Ovary (tissue), 9 donors: ENCODE measurements around the gene HACD2. TPM values are rescaled to one million over a fixed set of nuclear protein-coding genes. Genes with fewer than 3 reads are reported as not detected.
A peak's percentile ranks its signal among the peaks of the same experiment; 100 is the strongest.
"Not testable (repeated sequence)": the region's sequence is repeated elsewhere in the genome, so short reads cannot be mapped to it uniquely, and the experiment has no call there.

ENCODE experiments used
- DNase-seq, 5 donors: peaks; one replicate each; pipeline ENCODE4 v3.0.0-alpha.2; 2019 to 2020
- H3K27ac ChIP-seq, 2 donors: fragments of 200-600 bp; one replicate each; pipeline versions ENCODE4 v1.5.1 to v1.8.0; 2019 to 2022
- H3K27me3 ChIP-seq: fragments of 200-600 bp; one replicate; pipeline ENCODE4 v1.8.0; 2022
- H3K36me3 ChIP-seq: fragments of 200-600 bp; sonication (generic); one replicate; pipeline ENCODE4 v1.5.1; 2019
- H3K4me1 ChIP-seq: one replicate; pipeline ENCODE4 v1.8.1; 2013; ENCODE audit warnings: mild to moderate bottlenecking, moderate library complexity; ENCODE audit not compliant: insufficient read depth
- H3K4me3 ChIP-seq: fragments of 200-600 bp; sonication (generic); one replicate; pipeline ENCODE4 v1.5.1; 2017
- H3K9me3 ChIP-seq, 2 donors: fragments of 200-600 bp in 1 of 2; sonication (generic) in 1 of 2; one replicate each; pipeline versions ENCODE4 v1.5.1 to v1.8.1; 2013 to 2019; ENCODE audit warnings: mild to moderate bottlenecking in 1 of 2, moderate library complexity in 1 of 2
- CTCF ChIP-seq, 3 donors: fragments of 450-650 bp in 2 of 3; fragments of 200-600 bp in 1 of 3; IDR thresholded peaks; one replicate each; pipeline versions ENCODE4 v1.5.1 to v1.8.0; 2016 to 2022; ENCODE audit warnings: antibody characterized with exemption in 3 of 3, mild to moderate bottlenecking in 1 of 3
- EP300 ChIP-seq: sonication (generic); formaldehyde crosslinking; IDR thresholded peaks from one replicate; pipeline ENCODE4 v1.6.1; 2017; ENCODE audit warnings: antibody characterized with exemption
- POLR2A ChIP-seq: fragments of 450-650 bp; IDR thresholded peaks from one replicate; pipeline ENCODE4 v1.6.1; 2017; ENCODE audit warnings: antibody characterized with exemption, mild to moderate bottlenecking, moderate library complexity
- WGBS, 3 donors: extraction: QIAGEN DNeasy Blood & Tissue Kit in 1 of 3; methylation state at CpG; one replicate each; pipeline versions ENCODE4 v1.1.5 to v1.1.7; 2013 to 2017; 5-methylcytosine and 5-hydroxymethylcytosine counted together
- intact Hi-C, 4 donors: fragments of 100-400 bp; cut with DNase I; formaldehyde crosslinking; loops; one replicate each; pipeline versions ENCODE4 v1.11.0 to v1.15.1; 2022 to 2023
- polyA plus RNA-seq, 2 donors: library from polyadenylated mRNA; stranded (reverse); fragments of 200-250 nt in 1 of 2; fragments of 350-450 nt in 1 of 2; fragmentation: Illumina TruSeq in 1 of 2; extraction: RNeasy Lipid Tissue Mini Kit (QIAGEN cat#74804) in 1 of 2; gene quantifications; one replicate each; pipeline ENCODE4 v1.2.3, GENCODE V29; 2013 to 2014
- total RNA-seq, 7 donors: library from RNA; depleted of rRNA in 2 of 7; stranded (reverse); fragments of >200 nt in 2 of 7; fragmentation: NEBNext Ultra II Directional in 3 of 7; extraction: Animal tissue kit (Norgen Biotek cat#: 25700) in 3 of 7; gene quantifications; one replicate each; pipeline versions ENCODE4 v1.1.0 to v1.2.4, GENCODE V29; 2016 to 2023
- donor health status: DM: no; HTN: no; CAD: no; lungs with moderate emphysema.
- donor health status: DM: no; HTN: no; CAD: no.
- donor health status: Bipolar disorder and iron deficiency.
- donor health status: DM: yes; HTN: yes; CAD: no.
- donor health status: DM: no; HTN: no; CAD: no.
- donor health status: DM: yes; HTN: yes; CAD: no.

Gene HACD2
- total and polyA plus RNA-seq, 9 donors: 12.6 to 33.2 (median 20.9) TPM

GRCh38 chr3:123489400-123490004 is 95.4 kb downstream of the HACD2 start:
- H3K27ac ChIP-seq: no peak overlapping the region
- H3K4me1 ChIP-seq: peaks cover 2% of the 10 kb centered on the region
- H3K9me3 ChIP-seq: no peaks in the 10 kb centered on the region
- no peak overlapping the region for H3K4me3 ChIP-seq
- no peak for TF ChIP-seq EP300
- TF ChIP-seq POLR2A: no peak
- peak; percentile 88 to 93 (median 93) for TF ChIP-seq CTCF (IDR thresholded peaks at IDR 0.05)
- H3K36me3 ChIP-seq: no peaks in the 10 kb centered on the region
- peak; percentile 66 to 88 (median 86) for DNase-seq
- no peaks in the 10 kb centered on the region for H3K27me3 ChIP-seq
- intact Hi-C loops: loop anchor here (1.0 to 10.0 kb wide), 4 partner anchors 75 to 162 kb away; no protein-coding TSS in a partner anchor
- WGBS, 3 donors: 2 to 4% (median 2%) methylated on average over 8 of the region's 8 CpGs

GRCh38 chr3:123488645-123489347 is 96.1 kb downstream of the HACD2 start:
- H3K4me1 ChIP-seq: peaks cover 2% of the 10 kb centered on the region
- H3K27ac ChIP-seq: no peak overlapping the region
- 63 to 72% (median 66%) methylated on average over 5 of the region's 5 CpGs for WGBS, 3 donors
- TF ChIP-seq EP300 (no peak), POLR2A (no peak), CTCF (IDR thresholded peaks at IDR 0.05) (no peak)
- no peaks in the 10 kb centered on the region for H3K27me3 ChIP-seq
- H3K4me3 ChIP-seq: no peak overlapping the region
- intact Hi-C loops: loop anchor here (1.0 to 5.0 kb wide), 3 partner anchors 159 to 161 kb away; no protein-coding TSS in a partner anchor
- DNase-seq: no peak
- no peaks in the 10 kb centered on the region for H3K9me3 ChIP-seq
- H3K36me3 ChIP-seq: no peaks in the 10 kb centered on the region

GRCh38 chr3:123487063-123487462 is 97.8 kb downstream of the HACD2 start:
- DNase-seq, H3K4me3 ChIP-seq, H3K9me3 ChIP-seq, H3K36me3 ChIP-seq, H3K4me1 ChIP-seq, H3K27me3 ChIP-seq, H3K27ac ChIP-seq: not testable (repeated sequence)
- intact Hi-C loops: loop anchor here in 1 of 4 donors (5.0 kb wide), 1 partner anchor 160 kb away; no protein-coding TSS in a partner anchor
- 47 to 72% (median 57%) methylated on average over 8 of the region's 8 CpGs for WGBS, 3 donors

- no peak for DNase-seq
- no peaks in the 10 kb centered on the region for H3K36me3 ChIP-seq
- WGBS, 3 donors: 89 to 97% (median 94%) methylated on average over 7 of the region's 7 CpGs
- H3K27me3 ChIP-seq: no peaks in the 10 kb centered on the region
- TF ChIP-seq CTCF (IDR thresholded peaks at IDR 0.05): no peak
- TF ChIP-seq EP300: no peak
- TF ChIP-seq POLR2A: no peak
- H3K27ac ChIP-seq: no peak overlapping the region
- intact Hi-C loops: loop anchor here in 1 of 4 donors (5.0 kb wide), 1 partner anchor 159 kb away; no protein-coding TSS in a partner anchor
- no peaks in the 10 kb centered on the region for H3K9me3 ChIP-seq
- peaks cover 2% of the 10 kb centered on the region for H3K4me1 ChIP-seq
- no peak overlapping the region for H3K4me3 ChIP-seq
Measured at GRCh38 chr3:123486460-123486859, 98.4 kb downstream of the HACD2 start.

- H3K36me3 ChIP-seq: no peaks in the 10 kb centered on the region
- intact Hi-C loops: loop anchor here in 1 of 4 donors (5.0 kb wide), 1 partner anchor 158 kb away; no protein-coding TSS in a partner anchor
- 87 to 97% (median 89%) methylated on average over 4 of the region's 4 CpGs for WGBS, 3 donors
- peaks cover 2% of the 10 kb centered on the region for H3K4me1 ChIP-seq
- no peak for TF ChIP-seq EP300
- TF ChIP-seq POLR2A: no peak
- no peak for TF ChIP-seq CTCF (IDR thresholded peaks at IDR 0.05)
- no peaks in the 10 kb centered on the region for H3K27me3 ChIP-seq
- no peak overlapping the region for H3K4me3 ChIP-seq
- no peak overlapping the region for H3K27ac ChIP-seq
- no peak for DNase-seq
- H3K9me3 ChIP-seq: no peaks in the 10 kb centered on the region
Measured at GRCh38 chr3:123485551-123485950, 99.3 kb downstream of the HACD2 start.
